NCI-H187 treated with DMSO at 0.1 percent for 48 hours (cell line): ENCODE measurements around the gene MTMR11.
"Not testable (repeated sequence)": the region's sequence is repeated elsewhere in the genome, so short reads cannot be mapped to it uniquely, and the experiment has no call there.

Experiments used
- DNase-seq: peaks from one replicate; lab custom pipeline; 2025; lab: John Stamatoyannopoulos, UW

MTMR11 gene

GRCh38 chr1:149896575-149896974 is 40.1 kb downstream of the MTMR11 start:
- no peak for DNase-seq

GRCh38 chr1:149888999-149889289 is 47.7 kb downstream of the MTMR11 start:
- DNase-seq = no peak

DNA sequence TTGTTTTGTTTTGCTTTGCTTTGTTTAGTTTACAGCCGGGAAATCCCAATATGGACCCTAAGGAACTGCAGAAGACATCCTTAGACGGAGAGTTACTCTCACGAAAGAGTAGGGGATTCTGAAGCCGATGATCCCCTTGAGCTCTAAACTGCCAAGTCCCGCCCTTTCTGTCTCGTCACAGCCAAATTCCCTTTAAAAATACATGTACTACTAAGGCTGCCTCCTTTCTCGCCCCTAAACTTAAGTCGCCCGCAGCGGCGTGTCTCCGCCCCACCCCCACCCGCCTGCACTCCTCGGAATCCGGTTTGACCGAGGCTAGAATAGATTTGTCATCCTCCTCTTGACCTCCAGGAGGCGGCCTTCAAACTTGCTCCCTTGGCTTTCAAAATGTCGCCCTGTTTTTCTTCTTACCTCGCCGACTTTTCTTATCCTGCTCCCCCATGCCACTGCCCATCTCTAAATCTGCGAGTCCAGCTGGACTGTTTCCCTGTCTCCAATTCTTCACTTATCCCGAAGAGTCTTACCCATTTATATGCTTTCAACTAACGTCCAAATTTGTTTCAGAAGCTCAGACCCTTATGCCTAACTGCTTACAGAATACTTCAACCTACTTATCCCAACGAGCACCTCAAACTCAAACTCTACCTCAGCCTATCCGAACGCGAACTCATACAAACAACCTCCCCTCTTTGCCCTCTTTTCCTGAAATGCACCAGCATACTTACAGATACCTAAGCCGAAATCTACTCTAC is 48.3 kb downstream of the MTMR11 start:
- peak; percentile 92 for DNase-seq

DNA sequence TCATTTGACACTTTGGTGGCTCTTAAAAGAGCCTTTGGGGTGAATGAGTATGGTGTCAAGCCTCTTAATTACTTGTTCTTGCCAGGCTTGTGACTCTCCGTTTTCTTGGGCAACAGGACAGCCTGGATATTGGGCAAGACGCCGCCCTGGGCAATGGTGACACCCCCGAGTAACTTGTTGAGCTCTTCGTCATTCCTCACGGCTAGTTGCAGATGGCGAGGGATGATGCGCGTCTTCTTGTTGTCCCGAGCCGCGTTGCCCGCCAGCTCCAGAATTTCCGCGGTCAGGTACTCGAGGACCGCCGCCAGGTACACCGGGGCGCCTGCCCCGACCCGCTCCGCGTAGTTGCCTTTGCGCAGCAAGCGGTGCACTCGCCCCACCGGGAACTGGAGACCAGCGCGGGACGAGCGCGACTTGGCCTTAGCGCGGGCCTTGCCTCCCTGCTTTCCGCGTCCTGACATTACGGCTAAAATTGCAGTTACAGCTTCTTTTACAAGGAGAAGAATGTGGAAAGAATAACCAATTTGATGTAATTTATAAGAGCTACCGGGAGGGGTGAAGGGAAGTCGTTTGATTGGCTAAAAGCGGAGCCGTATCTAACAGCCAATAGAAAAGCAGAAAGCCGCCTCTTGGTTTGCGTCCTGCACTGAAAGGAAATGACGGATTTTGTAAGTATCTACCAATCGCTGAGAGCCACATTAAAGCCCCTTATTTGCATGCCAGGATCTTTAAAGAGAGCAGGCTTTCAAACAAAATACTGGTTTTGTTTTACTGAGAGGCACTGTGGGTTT is 49.0 kb downstream of the MTMR11 start:
- peak; percentile 100 for DNase-seq

GRCh38 chr1:149887196-149887455 is 49.6 kb downstream of the MTMR11 start:
- not testable (repeated sequence) for DNase-seq

DNA sequence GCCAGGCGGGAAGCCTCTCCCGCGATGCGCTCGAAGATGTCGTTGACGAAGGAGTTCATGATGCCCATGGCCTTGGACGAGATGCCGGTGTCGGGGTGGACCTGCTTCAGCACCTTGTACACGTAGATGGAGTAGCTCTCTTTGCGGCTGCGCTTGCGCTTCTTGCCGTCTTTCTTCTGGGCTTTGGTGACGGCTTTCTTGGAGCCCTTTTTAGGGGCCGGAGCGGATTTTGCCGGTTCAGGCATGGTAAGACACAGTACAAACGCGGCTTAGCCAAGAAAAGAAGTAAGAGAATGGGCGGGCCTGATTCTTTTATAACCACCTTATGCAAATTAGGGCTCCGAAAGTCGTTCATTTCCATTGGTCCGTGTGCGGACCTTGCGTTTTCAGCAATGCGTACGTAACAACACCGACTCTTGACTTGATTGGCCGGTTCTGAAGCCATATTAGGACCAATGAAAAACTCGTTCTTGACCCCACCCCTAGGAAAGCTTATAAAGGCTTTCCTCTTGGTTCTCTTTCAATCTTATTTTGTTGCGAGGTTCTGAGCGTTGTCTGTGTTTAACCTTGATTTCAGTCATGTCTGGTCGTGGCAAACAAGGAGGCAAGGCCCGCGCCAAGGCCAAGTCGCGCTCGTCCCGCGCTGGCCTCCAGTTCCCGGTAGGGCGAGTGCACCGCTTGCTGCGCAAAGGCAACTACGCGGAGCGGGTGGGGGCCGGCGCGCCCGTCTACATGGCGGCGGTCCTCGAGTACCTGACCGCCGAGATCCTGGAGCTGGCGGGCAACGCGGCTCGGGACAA is 50.1 kb downstream of the MTMR11 start:
- DNase-seq = peak; percentile 100

DNA sequence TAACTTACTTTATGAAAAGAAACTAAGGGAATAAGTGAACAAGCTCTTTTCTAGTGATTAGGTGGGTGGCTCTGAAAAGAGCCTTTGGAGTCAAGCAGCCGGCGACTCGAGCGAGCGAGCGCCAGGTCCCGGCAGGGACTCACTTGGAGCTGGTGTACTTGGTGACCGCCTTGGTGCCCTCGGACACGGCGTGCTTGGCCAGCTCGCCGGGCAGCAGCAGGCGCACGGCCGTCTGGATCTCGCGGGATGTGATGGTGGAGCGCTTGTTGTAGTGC is 50.6 kb downstream of the MTMR11 start:
- not testable (repeated sequence) for DNase-seq

DNA sequence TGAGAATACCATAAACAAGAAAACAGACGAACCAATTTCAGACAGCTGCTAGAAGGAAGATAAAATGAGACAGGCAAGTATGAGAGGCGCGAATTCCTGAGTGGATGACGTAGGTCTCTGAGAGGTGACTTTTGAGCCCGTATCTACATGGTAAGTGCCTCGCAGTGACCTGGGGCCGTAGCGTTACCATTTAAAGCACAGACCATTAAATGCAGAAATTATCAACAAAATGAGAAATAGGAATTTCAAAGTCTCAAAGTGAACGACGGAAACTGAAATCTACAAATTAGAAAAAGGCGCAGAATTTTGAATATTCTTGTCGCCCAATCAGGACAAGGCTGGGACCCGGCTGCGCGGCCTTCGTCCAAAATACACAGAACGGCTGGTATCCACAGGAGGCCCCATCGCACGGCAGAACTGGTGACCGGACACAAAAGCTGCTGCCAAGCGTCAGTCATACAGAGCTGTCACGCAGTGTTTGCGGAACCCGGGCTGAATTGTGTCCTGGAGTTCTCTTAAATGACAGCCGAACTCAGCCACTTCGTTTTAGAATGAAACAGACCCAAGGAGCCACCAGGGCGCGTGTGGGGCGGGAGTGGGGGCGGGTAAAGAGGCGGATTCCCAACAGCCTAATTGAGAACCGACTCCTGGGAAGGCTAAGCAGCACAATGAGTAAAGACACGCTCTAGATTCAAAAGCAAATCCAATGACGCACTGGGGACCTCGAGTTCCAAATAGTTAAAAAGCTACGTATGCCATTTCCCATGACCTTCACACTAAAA is 51.1 kb downstream of the MTMR11 start:
- peak; percentile 93 for DNase-seq

- DNase-seq = peak; percentile 73
These were observed 52.0 kb downstream of the MTMR11 start for GRCh38 chr1:149884433-149885338.

GRCh38 chr1:149883598-149884247 is 53.0 kb downstream of the MTMR11 start:
- no peak for DNase-seq

GRCh38 chr1:149881876-149882275 is 54.8 kb downstream of the MTMR11 start:
- DNase-seq = no peak

DNA sequence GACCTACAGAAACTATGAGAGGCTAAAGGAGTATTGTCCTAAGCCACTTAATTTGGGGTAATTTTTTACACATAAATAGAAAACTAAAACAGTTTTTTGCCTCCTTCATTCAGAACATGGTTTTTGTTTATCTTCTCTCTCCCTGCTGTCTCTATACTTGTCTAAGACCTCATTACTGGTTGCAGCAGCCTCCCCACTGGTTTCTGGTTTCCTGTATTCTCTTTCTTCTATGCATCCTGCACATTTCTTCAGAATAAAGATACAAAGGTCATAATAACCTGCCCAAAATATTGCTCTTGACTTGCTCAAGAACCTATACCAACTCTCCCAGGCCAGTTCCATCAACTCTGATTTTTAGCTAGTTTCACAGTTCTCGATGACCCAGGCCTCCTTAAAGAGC is 57.1 kb downstream of the MTMR11 start:
- no peak for DNase-seq
